AG09319 (cell line): ENCODE results near the gene DNAJB1.
"Not testable (repeated sequence)": the region's sequence is repeated elsewhere in the genome, so short reads cannot be mapped to it uniquely, and the experiment has no call there.

Experiments used
- DNase-seq: peaks from one replicate; pipeline ENCODE4 v3.0.0-alpha.2; 2010; ENCODE audit warnings: low read depth; ENCODE audit errors: extremely low read depth
- TF ChIP-seq, protein P1 (sequence below): IDR thresholded peaks from 2 replicates; pipeline ENCODE4 v1.5.1; 2011; ENCODE audit warnings: low read depth, mild to moderate bottlenecking, inconsistent platforms, low read length, moderate library complexity

DNAJB1 gene

DNA sequence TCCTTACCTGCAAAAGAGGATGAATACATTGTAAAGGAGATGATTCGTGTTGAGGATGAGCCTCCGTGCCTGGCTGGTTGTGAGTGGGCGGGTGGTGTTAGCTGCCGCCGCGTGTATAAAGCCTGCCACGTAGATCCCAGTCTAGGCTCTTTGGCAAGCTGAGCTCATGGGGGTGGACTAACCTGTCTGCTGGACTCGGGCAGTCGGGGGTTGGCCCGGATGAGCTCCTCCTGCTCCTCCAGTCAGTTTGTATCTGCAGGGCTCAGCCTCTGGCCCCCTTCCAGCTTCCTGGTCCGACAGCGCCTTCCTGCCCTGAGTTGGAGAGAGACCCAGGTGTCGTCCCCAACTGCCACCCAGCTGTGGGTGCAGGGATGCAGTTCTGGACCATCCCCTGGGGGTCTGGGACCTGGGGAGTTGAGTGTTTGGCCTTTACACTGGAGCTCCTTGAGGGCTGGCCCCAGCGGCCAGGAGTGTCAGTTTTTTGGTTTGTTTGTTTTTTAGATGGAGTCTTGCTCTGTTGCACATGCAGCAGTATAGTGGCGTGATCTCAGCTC lies 32.1 kb upstream of the DNAJB1 start:
- DNase-seq, result no peak

DNA sequence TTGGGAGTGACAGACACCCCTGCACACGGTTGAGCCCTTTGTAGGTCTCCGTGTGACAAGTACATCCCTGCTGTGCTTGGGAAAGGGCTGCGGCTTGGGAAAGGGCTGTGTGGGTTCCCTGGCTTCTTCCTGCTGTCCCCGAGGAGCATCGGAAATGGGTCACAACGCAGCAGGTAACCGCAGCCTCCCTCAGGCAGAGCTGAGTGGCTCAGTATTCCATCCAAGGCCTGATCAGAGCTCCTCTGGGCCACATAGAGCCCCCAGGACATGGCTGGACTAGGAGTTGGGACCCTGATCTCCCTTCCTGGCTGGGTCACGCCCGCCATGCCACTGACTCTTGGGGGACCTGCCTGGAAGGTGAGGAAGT lies 27.5 kb upstream of the DNAJB1 start:
- TF ChIP-seq, protein P1, sequence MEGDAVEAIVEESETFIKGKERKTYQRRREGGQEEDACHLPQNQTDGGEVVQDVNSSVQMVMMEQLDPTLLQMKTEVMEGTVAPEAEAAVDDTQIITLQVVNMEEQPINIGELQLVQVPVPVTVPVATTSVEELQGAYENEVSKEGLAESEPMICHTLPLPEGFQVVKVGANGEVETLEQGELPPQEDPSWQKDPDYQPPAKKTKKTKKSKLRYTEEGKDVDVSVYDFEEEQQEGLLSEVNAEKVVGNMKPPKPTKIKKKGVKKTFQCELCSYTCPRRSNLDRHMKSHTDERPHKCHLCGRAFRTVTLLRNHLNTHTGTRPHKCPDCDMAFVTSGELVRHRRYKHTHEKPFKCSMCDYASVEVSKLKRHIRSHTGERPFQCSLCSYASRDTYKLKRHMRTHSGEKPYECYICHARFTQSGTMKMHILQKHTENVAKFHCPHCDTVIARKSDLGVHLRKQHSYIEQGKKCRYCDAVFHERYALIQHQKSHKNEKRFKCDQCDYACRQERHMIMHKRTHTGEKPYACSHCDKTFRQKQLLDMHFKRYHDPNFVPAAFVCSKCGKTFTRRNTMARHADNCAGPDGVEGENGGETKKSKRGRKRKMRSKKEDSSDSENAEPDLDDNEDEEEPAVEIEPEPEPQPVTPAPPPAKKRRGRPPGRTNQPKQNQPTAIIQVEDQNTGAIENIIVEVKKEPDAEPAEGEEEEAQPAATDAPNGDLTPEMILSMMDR, result no peak
- DNase-seq, result no peak

More for the DNA sequence above, 32.1 kb upstream of the DNAJB1 start:
- TF ChIP-seq, protein P1, result no peak

DNA sequence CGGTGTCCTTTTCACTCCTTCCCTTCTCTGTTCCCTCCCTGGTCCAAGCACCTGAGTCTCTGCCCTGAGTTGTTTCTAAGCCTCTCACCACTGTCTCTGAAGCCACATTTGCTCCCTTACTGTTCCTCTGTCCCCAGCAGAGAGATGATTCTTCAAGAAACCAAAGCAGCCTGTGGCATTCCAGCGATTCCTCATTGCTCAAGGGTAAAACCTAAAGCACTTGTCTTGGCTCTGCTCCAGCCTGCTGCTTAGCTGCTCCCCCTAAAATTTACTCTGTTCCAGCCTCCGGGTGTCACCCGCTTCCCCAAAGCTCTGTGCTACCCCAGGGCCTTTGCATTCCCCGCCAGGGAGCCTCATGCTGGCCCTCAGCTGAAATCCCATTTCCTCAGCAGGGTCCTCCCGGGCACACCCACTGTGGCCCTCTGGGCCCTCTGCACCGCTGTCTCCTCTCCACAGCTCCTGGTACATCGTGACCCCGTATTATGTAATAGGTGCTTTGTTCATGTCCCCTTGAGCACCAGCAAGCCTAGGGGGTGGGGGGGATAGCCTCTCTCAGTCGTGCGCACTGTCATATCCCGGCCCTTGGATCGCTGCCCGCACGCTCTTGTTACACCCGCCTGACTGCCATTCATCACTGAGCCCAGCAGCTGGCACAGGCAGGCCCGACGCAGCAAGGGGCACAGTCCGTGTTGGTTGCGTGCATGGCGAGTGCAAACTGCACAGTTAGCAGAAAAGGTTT lies 26.9 kb upstream of the DNAJB1 start:
- no peak for DNase-seq
- TF ChIP-seq, protein P1, result no peak

DNA sequence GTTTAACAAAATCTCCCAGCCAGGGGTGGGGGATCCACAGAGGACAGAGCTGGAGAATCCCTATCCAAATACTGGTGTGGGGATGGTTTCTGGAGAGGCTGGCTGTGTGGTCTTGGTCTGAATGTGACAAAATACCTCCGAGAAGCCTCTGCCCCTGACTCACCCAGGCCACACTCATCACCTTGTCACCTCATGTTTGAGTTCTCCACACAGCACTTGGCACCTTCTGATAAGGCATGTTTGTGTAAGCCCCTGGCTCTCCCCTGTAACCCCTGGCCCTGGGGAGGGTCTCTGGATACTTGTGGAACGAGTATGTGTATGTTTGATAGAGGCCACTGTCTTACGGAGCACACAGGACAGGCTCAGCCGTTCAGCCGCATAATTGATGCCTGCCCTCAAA lies 25.9 kb upstream of the DNAJB1 start:
- TF ChIP-seq, protein P1, result no peak
- no peak for DNase-seq

DNA sequence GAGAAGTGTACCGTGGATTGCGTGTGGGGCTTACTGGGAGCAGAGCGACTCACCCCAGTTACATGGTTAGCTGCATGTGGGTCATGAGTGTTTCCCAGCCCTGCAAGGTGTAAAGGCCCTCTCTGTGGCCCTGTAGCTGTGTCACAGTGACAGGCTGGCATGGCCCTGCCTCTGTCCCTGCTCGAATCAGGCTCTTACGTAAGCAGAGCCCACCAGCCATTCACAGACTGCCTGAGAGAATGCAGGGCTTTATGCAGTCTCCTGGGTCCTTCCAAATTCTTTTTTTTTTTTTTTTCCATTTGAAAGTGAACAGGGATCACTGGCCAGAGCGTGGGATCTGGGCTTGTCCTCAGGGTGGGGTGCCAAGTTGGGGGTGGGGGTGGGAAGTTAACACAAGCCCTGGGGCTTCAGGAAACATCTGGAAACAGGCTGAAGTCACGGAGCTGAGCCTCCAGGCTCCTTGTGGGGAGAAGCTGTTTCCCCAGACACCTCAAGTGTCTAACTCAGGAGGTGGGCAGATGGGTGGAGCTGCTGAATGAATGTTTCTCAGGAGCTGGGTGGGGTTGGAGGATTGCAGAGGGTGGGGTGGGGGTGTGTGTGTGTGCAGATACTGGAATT lies 24.6 kb upstream of the DNAJB1 start:
- DNase-seq, result no peak
- TF ChIP-seq, protein P1, result no peak

DNA sequence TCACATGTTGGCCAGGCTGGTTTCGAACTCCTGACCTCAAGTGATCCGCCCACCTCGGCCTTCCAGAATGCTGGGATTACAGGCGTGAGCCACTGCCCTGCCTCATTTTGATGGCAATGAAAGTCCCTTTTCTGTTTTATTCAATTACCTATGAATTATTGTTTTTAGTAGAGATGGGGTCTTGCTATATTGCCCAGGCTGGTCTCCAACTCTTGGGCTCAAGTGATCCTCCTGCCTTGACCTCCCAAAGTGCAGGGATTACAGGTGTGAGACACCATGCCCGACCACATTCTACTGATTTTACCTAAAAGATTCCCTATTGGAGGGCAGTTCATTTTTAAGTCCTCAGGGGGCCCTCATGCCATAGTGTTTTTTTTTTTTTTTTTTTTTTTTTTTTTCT lies 23.8 kb upstream of the DNAJB1 start:
- DNase-seq, result not testable (repeated sequence)

DNA sequence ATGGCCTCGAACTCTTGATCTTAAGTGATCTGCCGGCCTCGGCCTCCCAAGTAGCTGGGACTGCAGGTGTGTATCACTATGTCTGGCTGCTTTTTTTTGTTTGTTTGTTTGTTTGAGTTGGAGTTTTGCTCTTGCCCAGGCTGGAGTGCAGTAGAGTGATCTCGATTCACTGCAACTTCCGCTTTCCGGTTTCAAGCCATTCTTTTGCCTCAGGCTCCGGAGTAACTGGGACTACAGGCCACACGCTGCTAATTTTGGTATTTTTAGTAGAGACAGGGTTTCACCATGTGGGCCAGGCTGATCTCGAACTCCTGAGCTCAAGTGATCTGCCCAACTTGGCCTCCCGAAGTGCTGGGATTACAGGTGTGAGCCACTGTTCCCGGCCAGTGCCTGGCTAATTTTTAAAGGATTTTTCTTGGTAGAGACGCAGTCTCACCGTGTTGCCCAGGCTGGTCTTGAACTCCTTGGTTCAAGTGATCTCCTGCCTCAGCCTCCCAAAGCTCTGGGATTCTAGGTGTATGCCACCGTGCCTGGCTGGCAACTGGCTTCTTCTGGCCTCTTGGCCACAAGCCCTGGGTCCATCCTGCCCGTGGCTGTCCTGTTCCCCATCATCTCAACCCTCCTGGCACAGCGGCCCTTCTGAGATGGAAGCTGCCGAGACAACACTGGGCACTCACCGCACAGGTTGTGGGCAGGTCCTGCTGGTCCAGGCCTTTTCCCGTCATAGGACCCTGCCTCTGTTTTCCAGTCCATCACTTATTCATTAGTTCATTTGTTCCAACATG lies 22.7 kb upstream of the DNAJB1 start:
- no peak for DNase-seq
- TF ChIP-seq, protein P1, result no peak
